Measurements from ENCODE around the gene FAR2. TPM values are rescaled to one million over a fixed set of nuclear protein-coding genes. Genes with fewer than 3 reads are reported as not detected.
"Not testable (repeated sequence)": the region's sequence is repeated elsewhere in the genome, so short reads cannot be mapped to it uniquely, and the experiment has no call there.

Gene FAR2
- total RNA-seq, 4 donors from 2014 or later: 7.4 to 45.4 (median 17.9) TPM

DNA sequence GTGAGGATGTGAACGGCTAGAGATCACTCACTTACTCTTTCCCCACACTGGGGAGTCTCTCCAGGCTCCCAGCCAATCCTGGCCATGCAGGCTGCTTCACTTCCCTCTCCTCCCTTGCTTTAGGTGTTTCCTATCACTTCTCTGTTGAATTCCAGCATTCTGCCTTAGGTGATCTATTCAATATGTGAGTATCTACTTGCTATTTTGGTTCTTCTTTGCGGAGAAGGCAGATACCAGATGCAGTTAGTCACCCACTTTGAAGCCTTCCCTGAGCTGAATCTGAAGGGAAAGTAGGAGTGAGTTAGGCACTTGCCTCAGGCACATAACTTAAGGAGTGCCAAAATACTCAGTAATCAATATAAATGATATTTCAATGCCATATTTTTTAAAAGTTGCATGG, 36.0 kb upstream of the FAR2 start:
- TF ChIP-seq POLR2A (IDR thresholded peaks at IDR 0.05): no peak
- TF ChIP-seq, protein P1, sequence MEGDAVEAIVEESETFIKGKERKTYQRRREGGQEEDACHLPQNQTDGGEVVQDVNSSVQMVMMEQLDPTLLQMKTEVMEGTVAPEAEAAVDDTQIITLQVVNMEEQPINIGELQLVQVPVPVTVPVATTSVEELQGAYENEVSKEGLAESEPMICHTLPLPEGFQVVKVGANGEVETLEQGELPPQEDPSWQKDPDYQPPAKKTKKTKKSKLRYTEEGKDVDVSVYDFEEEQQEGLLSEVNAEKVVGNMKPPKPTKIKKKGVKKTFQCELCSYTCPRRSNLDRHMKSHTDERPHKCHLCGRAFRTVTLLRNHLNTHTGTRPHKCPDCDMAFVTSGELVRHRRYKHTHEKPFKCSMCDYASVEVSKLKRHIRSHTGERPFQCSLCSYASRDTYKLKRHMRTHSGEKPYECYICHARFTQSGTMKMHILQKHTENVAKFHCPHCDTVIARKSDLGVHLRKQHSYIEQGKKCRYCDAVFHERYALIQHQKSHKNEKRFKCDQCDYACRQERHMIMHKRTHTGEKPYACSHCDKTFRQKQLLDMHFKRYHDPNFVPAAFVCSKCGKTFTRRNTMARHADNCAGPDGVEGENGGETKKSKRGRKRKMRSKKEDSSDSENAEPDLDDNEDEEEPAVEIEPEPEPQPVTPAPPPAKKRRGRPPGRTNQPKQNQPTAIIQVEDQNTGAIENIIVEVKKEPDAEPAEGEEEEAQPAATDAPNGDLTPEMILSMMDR (IDR thresholded peaks at IDR 0.05): no peak
- H3K4me3 ChIP-seq (ENCODE audit: low read depth, poor library complexity, severe bottlenecking): no peak overlapping the region
- intact Hi-C loops (cut with DNase I; ENCODE audit: low total_unique reads): no loop called here
- no peak for DNase-seq (ENCODE audit: low spot score in 2 of 2)
- 44 to 50% methylated on average over 2 of the region's 2 CpGs for WGBS, 2 donors

- 83 to 91% methylated on average over 3 of the region's 3 CpGs for WGBS, 2 donors
- H3K4me3 ChIP-seq (ENCODE audit: low read depth, poor library complexity, severe bottlenecking): no peak overlapping the region
- no peak for DNase-seq (ENCODE audit: low spot score in 2 of 2)
- intact Hi-C loops (cut with DNase I; ENCODE audit: low total_unique reads): no loop called here
- TF ChIP-seq, protein P1 (IDR thresholded peaks at IDR 0.05): no peak
- TF ChIP-seq POLR2A (IDR thresholded peaks at IDR 0.05): no peak
Measured at GRCh38 chr12:29116414-29116813, 32.7 kb upstream of the FAR2 start.

GRCh38 chr12:29131539-29131938, 17.5 kb upstream of the FAR2 start:
- no peak for TF ChIP-seq POLR2A (IDR thresholded peaks at IDR 0.05)
- TF ChIP-seq, protein P1 (IDR thresholded peaks at IDR 0.05): no peak
- DNase-seq (ENCODE audit: low spot score in 2 of 2): no peak
- intact Hi-C loops (cut with DNase I; ENCODE audit: low total_unique reads): no loop called here
- WGBS, 2 donors: 64 to 74% methylated on average over 1 of the region's 1 CpG
- H3K4me3 ChIP-seq (ENCODE audit: low read depth, poor library complexity, severe bottlenecking): no peak overlapping the region

GRCh38 chr12:29132316-29132715, 16.8 kb upstream of the FAR2 start:
- TF ChIP-seq, protein P1 (IDR thresholded peaks at IDR 0.05): no peak
- no peak for TF ChIP-seq POLR2A (IDR thresholded peaks at IDR 0.05)
- 72 to 93% methylated on average over 6 of the region's 6 CpGs for WGBS, 2 donors
- intact Hi-C loops (cut with DNase I; ENCODE audit: low total_unique reads): no loop called here
- no peak overlapping the region for H3K4me3 ChIP-seq (ENCODE audit: low read depth, poor library complexity, severe bottlenecking)
- DNase-seq (ENCODE audit: low spot score in 2 of 2): no peak

DNA sequence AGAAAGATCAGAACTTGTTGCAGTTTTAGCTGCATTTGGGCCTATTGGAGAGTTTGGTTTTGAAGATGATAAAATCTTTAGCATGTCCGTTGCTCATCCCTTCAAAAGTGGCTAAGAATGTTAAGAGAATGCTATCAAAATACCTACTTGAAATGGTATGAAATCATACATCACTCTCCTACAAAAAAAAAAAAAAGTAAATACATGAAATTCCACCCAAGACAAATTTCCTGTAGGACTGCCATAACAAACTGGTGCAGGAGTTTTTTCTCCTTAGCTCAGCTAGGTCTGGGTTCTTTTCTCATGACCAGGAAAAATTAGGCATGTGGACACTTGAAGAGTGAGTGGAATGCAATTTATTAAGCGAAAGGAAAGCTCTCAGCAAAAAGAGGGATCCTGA, 15.9 kb upstream of the FAR2 start:
- TF ChIP-seq, protein P1 (IDR thresholded peaks at IDR 0.05): no peak
- no peak for TF ChIP-seq POLR2A (IDR thresholded peaks at IDR 0.05)
- H3K4me3 ChIP-seq (ENCODE audit: low read depth, poor library complexity, severe bottlenecking): no peak overlapping the region
- 80% methylated on average over 2 of the region's 2 CpGs for WGBS, 2 donors
- intact Hi-C loops (cut with DNase I; ENCODE audit: low total_unique reads): no loop called here
- DNase-seq (ENCODE audit: low spot score in 2 of 2): no peak

DNA sequence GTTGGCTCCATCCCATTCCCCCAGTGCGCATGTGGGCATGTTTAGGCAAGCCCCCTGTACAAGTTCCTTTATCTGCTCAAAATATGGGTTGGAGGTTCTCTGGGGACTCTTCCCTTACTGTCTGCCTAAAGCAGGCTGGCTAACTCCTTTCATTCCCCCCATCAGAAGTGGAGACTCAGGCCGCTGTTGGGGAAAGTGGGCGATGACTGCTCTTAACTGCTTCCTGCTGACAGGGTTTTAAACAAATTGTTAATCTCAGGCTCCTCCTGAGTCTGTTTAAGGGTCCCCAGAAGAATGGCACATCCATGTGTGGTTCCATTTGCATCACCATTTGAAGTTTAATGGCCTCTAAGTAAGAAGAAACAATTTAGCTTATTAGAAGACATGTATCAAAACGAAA, 15.4 kb upstream of the FAR2 start:
- no peak overlapping the region for H3K4me3 ChIP-seq (ENCODE audit: low read depth, poor library complexity, severe bottlenecking)
- WGBS, 2 donors: 69 to 91% methylated on average over 4 of the region's 4 CpGs
- intact Hi-C loops (cut with DNase I; ENCODE audit: low total_unique reads): no loop called here
- TF ChIP-seq, protein P1 (IDR thresholded peaks at IDR 0.05): no peak
- TF ChIP-seq POLR2A (IDR thresholded peaks at IDR 0.05): no peak
- DNase-seq (ENCODE audit: low spot score in 2 of 2): no peak

GRCh38 chr12:29138256-29138655, 10.8 kb upstream of the FAR2 start:
- 92 to 100% methylated on average over 3 of the region's 3 CpGs for WGBS, 2 donors
- H3K4me3 ChIP-seq (ENCODE audit: low read depth, poor library complexity, severe bottlenecking); DNase-seq (ENCODE audit: low spot score in 2 of 2); intact Hi-C loops (cut with DNase I; ENCODE audit: low total_unique reads): not testable (repeated sequence)

DNA sequence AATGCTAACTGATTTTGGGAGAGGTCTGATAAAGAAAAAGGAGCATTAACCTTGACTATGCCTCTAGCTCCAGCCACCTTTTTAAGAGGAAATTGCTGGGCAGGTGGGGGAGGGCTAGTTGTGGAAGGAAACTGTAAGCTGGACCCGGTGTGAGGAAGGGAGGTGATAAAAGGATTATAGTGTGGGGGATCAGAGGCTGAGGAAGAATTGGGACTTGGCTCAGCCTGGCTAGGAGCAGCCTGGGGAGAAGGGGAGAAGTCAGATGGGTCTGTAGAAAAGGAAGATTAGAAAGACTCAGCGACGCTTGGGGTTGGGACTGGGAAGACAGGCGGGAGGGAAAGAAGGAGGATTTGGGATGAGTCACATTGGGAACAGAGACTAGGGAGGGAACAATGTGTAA, 10.2 kb upstream of the FAR2 start:
- 65 to 75% methylated on average over 4 of the region's 4 CpGs for WGBS, 2 donors
- DNase-seq (ENCODE audit: low spot score in 2 of 2); H3K4me3 ChIP-seq (ENCODE audit: low read depth, poor library complexity, severe bottlenecking); intact Hi-C loops (cut with DNase I; ENCODE audit: low total_unique reads): not testable (repeated sequence)
